T47D (cell line): ENCODE results near the gene APOL4.
"Not testable (repeated sequence)": the region's sequence is repeated elsewhere in the genome, so short reads cannot be mapped to it uniquely, and the experiment has no call there.

Experiments
- DNase-seq, 2 experiments: peaks; one replicate each; pipeline versions ENCODE4 v3.0.0 to v3.0.0-alpha.2; 2011 to 2012; ENCODE audit warnings: low read depth in 1 of 2, low spot score in 1 of 2
- JUND ChIP-seq: IDR thresholded peaks from 2 replicates; pipeline ENCODE4 v1.6.1; 2012; ENCODE audit warnings: low read depth
- in situ Hi-C: cut with HindIII; loops from 2 replicates; pipeline ENCODE4 v1.10.0; 2016; ENCODE audit warnings: low sequenced_read_pairs, low pct_unique_long_range_greater_than_20kb

APOL4 gene

GRCh38 chr22:36237462-36238372 lies 36.1 kb upstream of the APOL4 start:
- DNase-seq = no peak
- TF ChIP-seq JUND = no peak
- in situ Hi-C loops = no loop called here

- in situ Hi-C loops = no loop called here
- no peak for DNase-seq
- no peak for TF ChIP-seq JUND
Measured at GRCh38 chr22:36236388-36237319, 35.0 kb upstream of the APOL4 start.

- no peak for TF ChIP-seq JUND
- in situ Hi-C loops = no loop called here
- no peak for DNase-seq
Measured at GRCh38 chr22:36235585-36235984, 34.0 kb upstream of the APOL4 start.

GRCh38 chr22:36234919-36235318 lies 33.3 kb upstream of the APOL4 start:
- no peak for DNase-seq
- in situ Hi-C loops = no loop called here
- TF ChIP-seq JUND = no peak

GRCh38 chr22:36234213-36234612 lies 32.6 kb upstream of the APOL4 start:
- no peak for DNase-seq
- in situ Hi-C loops = no loop called here
- no peak for TF ChIP-seq JUND

GRCh38 chr22:36233796-36234195 lies 32.2 kb upstream of the APOL4 start:
- in situ Hi-C loops = no loop called here
- TF ChIP-seq JUND = no peak
- no peak for DNase-seq

- TF ChIP-seq JUND = no peak
- in situ Hi-C loops = no loop called here
- no peak for DNase-seq
Measured at GRCh38 chr22:36232715-36233401, 31.2 kb upstream of the APOL4 start.

- DNase-seq, in situ Hi-C loops: not testable (repeated sequence)
Measured at GRCh38 chr22:36231051-36231450, 29.4 kb upstream of the APOL4 start.

GRCh38 chr22:36229649-36230048 lies 28.0 kb upstream of the APOL4 start:
- DNase-seq, in situ Hi-C loops: not testable (repeated sequence)

- in situ Hi-C loops = no loop called here
- DNase-seq = no peak
- no peak for TF ChIP-seq JUND
Measured at GRCh38 chr22:36228944-36229343, 27.3 kb upstream of the APOL4 start.

- in situ Hi-C loops, DNase-seq: not testable (repeated sequence)
Measured at GRCh38 chr22:36228369-36228768, 26.8 kb upstream of the APOL4 start.

GRCh38 chr22:36227806-36228205 lies 26.2 kb upstream of the APOL4 start:
- no peak for TF ChIP-seq JUND
- in situ Hi-C loops = no loop called here
- no peak for DNase-seq
